Esophagus muscularis mucosa (tissue), 3 donors: ENCODE measurements around the gene SLC13A3.

ENCODE experiments used
- CTCF ChIP-seq, 3 experiments: fragments of 200-600 bp in 2 of 3; fragments of 450-650 bp in 1 of 3; sonication (generic) in 2 of 3; IDR thresholded peaks; one replicate each; pipeline ENCODE4 v1.5.1; 2017 to 2019; ENCODE audit warnings: antibody characterized with exemption in 3 of 3, mild to moderate bottlenecking in 2 of 3, moderate library complexity in 1 of 3
- POLR2A ChIP-seq: fragments of 450-650 bp; IDR thresholded peaks from one replicate; pipeline ENCODE4 v1.6.1; 2017; ENCODE audit warnings: antibody characterized with exemption, moderate library complexity, mild to moderate bottlenecking, low read depth
- POLR2AphosphoS5 ChIP-seq, 2 donors: sonication (generic); formaldehyde crosslinking; IDR thresholded peaks; one replicate each; pipeline ENCODE4 v1.6.1; 2017; ENCODE audit warnings: antibody characterized with exemption in 2 of 2

- TF ChIP-seq CTCF (IDR thresholded peaks at IDR 0.05) (no peak), POLR2A (no peak), POLR2AphosphoS5 (IDR thresholded peaks at IDR 0.05) (no peak)
These were observed 50.9 kb downstream of the SLC13A3 start for GRCh38 chr20:46600286-46600752.
